ENCODE results near the gene USP49. TPM values are rescaled to one million over a fixed set of nuclear protein-coding genes. Genes with fewer than 3 reads are reported as not detected.

Gene USP49
- total RNA-seq, 2 experiments from 2014 or later: 9.0 to 17.8 TPM

DNA sequence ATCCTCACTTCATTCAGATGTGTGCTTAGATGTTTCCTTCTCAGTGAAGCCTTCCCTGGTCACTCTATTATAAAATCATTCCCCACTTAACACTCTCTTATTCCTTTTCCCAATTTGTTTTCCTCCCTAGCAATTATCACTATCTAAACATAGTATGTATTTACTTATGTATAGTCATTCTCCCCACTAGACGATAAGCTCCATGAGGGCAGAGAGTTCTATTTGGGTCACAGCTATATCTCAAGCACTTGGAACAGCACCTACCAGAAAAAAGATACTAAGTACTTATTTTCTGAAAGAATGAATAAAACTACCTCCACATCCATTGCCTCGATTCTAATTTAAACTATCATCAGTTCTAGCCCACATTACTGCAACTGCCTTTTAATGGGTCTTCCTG lies 36.5 kb downstream of the USP49 start:
- TF ChIP-seq, protein P1, sequence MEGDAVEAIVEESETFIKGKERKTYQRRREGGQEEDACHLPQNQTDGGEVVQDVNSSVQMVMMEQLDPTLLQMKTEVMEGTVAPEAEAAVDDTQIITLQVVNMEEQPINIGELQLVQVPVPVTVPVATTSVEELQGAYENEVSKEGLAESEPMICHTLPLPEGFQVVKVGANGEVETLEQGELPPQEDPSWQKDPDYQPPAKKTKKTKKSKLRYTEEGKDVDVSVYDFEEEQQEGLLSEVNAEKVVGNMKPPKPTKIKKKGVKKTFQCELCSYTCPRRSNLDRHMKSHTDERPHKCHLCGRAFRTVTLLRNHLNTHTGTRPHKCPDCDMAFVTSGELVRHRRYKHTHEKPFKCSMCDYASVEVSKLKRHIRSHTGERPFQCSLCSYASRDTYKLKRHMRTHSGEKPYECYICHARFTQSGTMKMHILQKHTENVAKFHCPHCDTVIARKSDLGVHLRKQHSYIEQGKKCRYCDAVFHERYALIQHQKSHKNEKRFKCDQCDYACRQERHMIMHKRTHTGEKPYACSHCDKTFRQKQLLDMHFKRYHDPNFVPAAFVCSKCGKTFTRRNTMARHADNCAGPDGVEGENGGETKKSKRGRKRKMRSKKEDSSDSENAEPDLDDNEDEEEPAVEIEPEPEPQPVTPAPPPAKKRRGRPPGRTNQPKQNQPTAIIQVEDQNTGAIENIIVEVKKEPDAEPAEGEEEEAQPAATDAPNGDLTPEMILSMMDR (conservative IDR thresholded peaks at IDR 0.05; ENCODE audit: low read length): no peak
- TF ChIP-seq EZH2phosphoT487 (IDR thresholded peaks at IDR 0.05; ENCODE audit: borderline replicate concordance, low read depth, low read length): no peak
- intact Hi-C loops (cut with micrococcal nuclease; ENCODE audit: unreplicated experiment): no loop called here
- CTCF ChIA-PET (ENCODE audit: unreplicated experiment): no interaction called here

DNA sequence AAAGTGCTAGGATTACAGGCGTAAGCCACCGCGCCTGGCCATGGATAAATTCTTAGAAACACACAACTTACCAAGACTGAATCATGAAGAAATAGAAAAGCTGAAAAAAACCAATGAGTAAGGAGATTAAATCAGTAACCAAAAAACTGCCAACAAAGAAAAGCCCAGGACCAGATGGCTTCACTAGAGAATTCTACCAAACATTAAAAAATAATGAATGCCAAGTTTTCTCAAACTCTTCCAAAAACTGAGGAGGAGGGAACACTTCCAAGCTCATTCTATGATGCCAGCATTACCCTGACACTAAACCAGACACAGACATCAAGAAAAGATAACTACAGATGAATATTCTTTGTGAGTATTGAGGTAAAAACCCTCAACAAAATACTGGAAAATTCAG lies 44.3 kb downstream of the USP49 start:
- H3K4me3 ChIP-seq (ENCODE audit: low read depth, low read length, poor library complexity, severe bottlenecking): no peak overlapping the region
- CTCF ChIA-PET (ENCODE audit: unreplicated experiment): no interaction called here
- H3K27ac ChIP-seq (ENCODE audit: low read depth, low read length, poor library complexity, severe bottlenecking): no peak overlapping the region
- TF ChIP-seq, protein P1 (conservative IDR thresholded peaks at IDR 0.05; ENCODE audit: low read length): no peak
- TF ChIP-seq EZH2phosphoT487 (IDR thresholded peaks at IDR 0.05; ENCODE audit: borderline replicate concordance, low read depth, low read length): no peak
- peaks cover 2% of the 10 kb centered on the region; the same call in 1 of the 2 replicates for H3K36me3 ChIP-seq (ENCODE audit: insufficient read depth, low read length)
- no peaks in the 10 kb centered on the region for H3K9me2 ChIP-seq (ENCODE audit: insufficient read depth, low read length)
- H3K79me2 ChIP-seq (ENCODE audit: insufficient read depth, low read depth, low read length): no peaks in the 10 kb centered on the region; the same call in 1 of the 2 replicates
- no TSS peak for BruUV-seq (replicated peaks)
- H4K20me1 ChIP-seq (ENCODE audit: insufficient read depth, low read length): no peaks in the 10 kb centered on the region
- peaks cover 7% of the 10 kb centered on the region for H3K4me1 ChIP-seq (ENCODE audit: insufficient read depth, low read length, poor library complexity, severe bottlenecking)
- H3K9me3 ChIP-seq (ENCODE audit: low read length): no peaks in the 10 kb centered on the region
- no peak overlapping the region for H3K4me2 ChIP-seq (ENCODE audit: low read length)
- DNase-seq (ENCODE audit: low spot score): no peak
- POLR2A ChIA-PET: interaction anchor here (0.6 kb wide), 1 partner anchor 62 kb away, joined by 7 read pairs; no protein-coding TSS in a partner anchor
- H2AFZ ChIP-seq (ENCODE audit: low read length): no peak overlapping the region
- intact Hi-C loops (cut with micrococcal nuclease; ENCODE audit: unreplicated experiment): no loop called here

More for the DNA sequence above, 36.5 kb downstream of the USP49 start:
- Histone ChIP-seq H3K79me2 (ENCODE audit: insufficient read depth, low read depth, low read length) (no peaks in the 10 kb centered on the region), H3K4me1 (ENCODE audit: insufficient read depth, low read length, poor library complexity, severe bottlenecking) (no peaks in the 10 kb centered on the region), H3K9me3 (ENCODE audit: low read length) (no peaks in the 10 kb centered on the region), H3K9me2 (ENCODE audit: insufficient read depth, low read length) (no peaks in the 10 kb centered on the region), H2AFZ (ENCODE audit: low read length) (no peak overlapping the region), H3K36me3 (ENCODE audit: insufficient read depth, low read length) (no peaks in the 10 kb centered on the region), H3K27ac (ENCODE audit: low read depth, low read length, poor library complexity, severe bottlenecking) (no peak overlapping the region), H3K4me2 (ENCODE audit: low read length) (no peak overlapping the region), H3K4me3 (ENCODE audit: low read depth, low read length, poor library complexity, severe bottlenecking) (no peak overlapping the region), H4K20me1 (ENCODE audit: insufficient read depth, low read length) (no peaks in the 10 kb centered on the region)
- BruUV-seq (replicated peaks): no TSS peak
- no peak for DNase-seq (ENCODE audit: low spot score)
- POLR2A ChIA-PET: interaction anchor here (0.8 kb wide), 1 partner anchor 192 kb away, joined by 3 read pairs; the partner anchor contains the start of gene TAF8

DNA sequence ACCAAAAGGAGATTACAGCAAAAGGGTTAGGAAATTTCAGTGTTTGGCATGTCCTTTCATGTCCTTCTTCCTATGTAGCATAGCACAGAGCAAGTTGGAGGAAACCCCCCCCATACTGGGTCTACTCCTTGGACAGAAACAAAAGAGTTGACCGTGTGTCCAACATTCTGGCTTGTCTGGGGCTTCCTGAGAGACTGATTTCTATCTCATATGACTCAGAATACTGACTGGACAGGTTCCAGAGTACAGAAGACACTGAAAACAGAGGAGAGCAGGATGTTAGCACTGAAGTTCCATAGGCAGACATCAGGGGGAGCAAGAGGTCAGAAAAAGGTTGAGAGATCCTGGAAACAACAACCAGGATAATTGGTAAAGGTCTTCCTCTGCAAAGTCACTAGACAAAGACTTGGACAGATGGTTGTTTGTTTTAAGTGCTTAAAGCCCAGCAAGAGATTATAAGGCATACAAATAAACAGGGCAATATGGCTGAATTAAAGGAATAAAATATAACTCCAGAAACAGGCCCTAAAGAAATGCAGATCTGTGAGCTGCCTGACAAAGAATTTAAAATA lies 48.4 kb downstream of the USP49 start:
- no TSS peak for BruUV-seq (replicated peaks)
- H3K4me2 ChIP-seq (ENCODE audit: low read length): no peak overlapping the region
- H3K36me3 ChIP-seq (ENCODE audit: insufficient read depth, low read length): peaks cover 3% of the 10 kb centered on the region; the same call in 1 of the 2 replicates
- H3K9me3 ChIP-seq (ENCODE audit: low read length): no peaks in the 10 kb centered on the region
- TF ChIP-seq, protein P1 (conservative IDR thresholded peaks at IDR 0.05; ENCODE audit: low read length): peak; percentile 94
- no peak for TF ChIP-seq EZH2phosphoT487 (IDR thresholded peaks at IDR 0.05; ENCODE audit: borderline replicate concordance, low read depth, low read length)
- H3K9me2 ChIP-seq (ENCODE audit: insufficient read depth, low read length): no peaks in the 10 kb centered on the region
- intact Hi-C loops (cut with micrococcal nuclease; ENCODE audit: unreplicated experiment): loop anchor here (1.0 to 5.0 kb wide), 3 partner anchors 76 to 198 kb away; partner anchors contain the start of genes BYSL and MED20
- H2AFZ ChIP-seq (ENCODE audit: low read length): no peak overlapping the region
- H3K4me1 ChIP-seq (ENCODE audit: insufficient read depth, low read length, poor library complexity, severe bottlenecking): peaks cover 7% of the 10 kb centered on the region
- ChIA-PET CTCF (ENCODE audit: unreplicated experiment) (interaction anchor here (0.6 kb wide), 2 partner anchors 197 kb away, joined by 3 to 5 read pairs; no protein-coding TSS in a partner anchor), POLR2A (interaction anchor here (0.7 to 1.5 kb wide), 3 partner anchors 29 to 197 kb away, joined by 3 to 4 read pairs (median 3); no protein-coding TSS in a partner anchor)
- H3K27ac ChIP-seq (ENCODE audit: low read depth, low read length, poor library complexity, severe bottlenecking): no peak overlapping the region
- H3K4me3 ChIP-seq (ENCODE audit: low read depth, low read length, poor library complexity, severe bottlenecking): no peak overlapping the region
- H4K20me1 ChIP-seq (ENCODE audit: insufficient read depth, low read length): no peaks in the 10 kb centered on the region
- H3K79me2 ChIP-seq (ENCODE audit: insufficient read depth, low read depth, low read length): no peaks in the 10 kb centered on the region; the same call in 1 of the 2 replicates
- peak; percentile 60 for DNase-seq (ENCODE audit: low spot score)

All from OCI-LY7 (cell line).